AG04450 (cell line): ENCODE data around the gene MAPRE3. TPM values are rescaled to one million over a fixed set of nuclear protein-coding genes. Genes with fewer than 3 reads are reported as not detected.

Experiments
- CTCF ChIA-PET: fragments of 300-600, 350-600 bp; formaldehyde crosslinking; extraction: SDS; loops from one replicate; lab custom pipeline; 2022; ENCODE audit warnings: antibody characterized with exemption, inconsistent platforms; lab: Charles Lee
- POLR2A ChIA-PET: fragments of 350-600 bp; formaldehyde crosslinking; extraction: SDS; loops from one replicate; lab custom pipeline; 2021; ENCODE audit warnings: antibody characterized with exemption, inconsistent platforms; lab: Yijun Ruan, JAX
- DNase-seq: peaks from one replicate; pipeline ENCODE4 v3.0.0-alpha.2; 2011; ENCODE audit warnings: low read depth, low spot score
- H3K27ac ChIP-seq: one replicate; pipeline ENCODE4 v1.5.1; 2012; ENCODE audit warnings: low read depth, low read length, control low read depth
- H3K27me3 ChIP-seq: one replicate; pipeline ENCODE4 v1.6.0; 2012; ENCODE audit warnings: low read length; ENCODE audit not compliant: control insufficient read depth, insufficient read depth
- H3K4me3 ChIP-seq: 2 replicates; pipeline ENCODE4 v1.5.1; 2011; ENCODE audit warnings: mild to moderate bottlenecking, low read depth, low read length, control low read depth
- H3K9me3 ChIP-seq: 2 replicates; pipeline ENCODE4 v1.5.1; 2012; ENCODE audit warnings: low read length; ENCODE audit not compliant: control insufficient read depth, insufficient read depth
- polyA plus RNA-seq: library from polyadenylated mRNA; depleted of rRNA; stranded (reverse); fragments of >200 nt; gene quantifications from 2 replicates; pipeline ENCODE4 v1.2.3, GENCODE V29; 2011
- TF ChIP-seq, protein P1 (sequence below): IDR thresholded peaks from 2 replicates; pipeline ENCODE4 v1.5.1; 2011; ENCODE audit warnings: low read depth, low read length, control low read depth, inconsistent platforms

MAPRE3 gene
- polyA plus RNA-seq, 1 experiment, result 16.8 TPM

DNA sequence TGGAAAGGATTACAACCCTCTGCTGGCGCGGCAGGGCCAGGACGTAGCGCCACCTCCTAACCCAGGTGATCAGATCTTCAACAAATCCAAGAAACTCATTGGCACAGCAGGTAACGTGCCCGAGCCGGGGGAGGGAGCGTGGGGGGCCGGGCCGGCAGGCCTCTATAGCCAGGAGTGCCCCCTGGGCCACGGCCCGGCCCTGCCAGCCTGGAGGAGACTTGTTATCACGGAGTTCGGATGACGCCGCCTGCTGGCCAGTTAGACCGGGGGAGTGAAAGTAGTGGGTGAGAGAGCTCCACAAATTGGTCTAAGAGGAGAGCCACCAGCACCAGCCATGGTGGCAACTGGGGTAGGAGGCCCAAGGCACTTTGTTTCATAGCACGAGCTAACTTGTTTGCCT is 53.8 kb downstream of the MAPRE3 start:
- ChIA-PET CTCF (interaction anchor here (0.6 to 1.0 kb wide), 3 partner anchors 8 to 62 kb away, joined by 3 to 4 read pairs (median 3); no protein-coding TSS in a partner anchor), POLR2A (no interaction called here)
- Histone ChIP-seq H3K27ac (no peak overlapping the region), H3K27me3 (no peaks in the 10 kb centered on the region), H3K4me3 (no peak overlapping the region), H3K9me3 (no peaks in the 10 kb centered on the region)
- TF ChIP-seq, protein P1, sequence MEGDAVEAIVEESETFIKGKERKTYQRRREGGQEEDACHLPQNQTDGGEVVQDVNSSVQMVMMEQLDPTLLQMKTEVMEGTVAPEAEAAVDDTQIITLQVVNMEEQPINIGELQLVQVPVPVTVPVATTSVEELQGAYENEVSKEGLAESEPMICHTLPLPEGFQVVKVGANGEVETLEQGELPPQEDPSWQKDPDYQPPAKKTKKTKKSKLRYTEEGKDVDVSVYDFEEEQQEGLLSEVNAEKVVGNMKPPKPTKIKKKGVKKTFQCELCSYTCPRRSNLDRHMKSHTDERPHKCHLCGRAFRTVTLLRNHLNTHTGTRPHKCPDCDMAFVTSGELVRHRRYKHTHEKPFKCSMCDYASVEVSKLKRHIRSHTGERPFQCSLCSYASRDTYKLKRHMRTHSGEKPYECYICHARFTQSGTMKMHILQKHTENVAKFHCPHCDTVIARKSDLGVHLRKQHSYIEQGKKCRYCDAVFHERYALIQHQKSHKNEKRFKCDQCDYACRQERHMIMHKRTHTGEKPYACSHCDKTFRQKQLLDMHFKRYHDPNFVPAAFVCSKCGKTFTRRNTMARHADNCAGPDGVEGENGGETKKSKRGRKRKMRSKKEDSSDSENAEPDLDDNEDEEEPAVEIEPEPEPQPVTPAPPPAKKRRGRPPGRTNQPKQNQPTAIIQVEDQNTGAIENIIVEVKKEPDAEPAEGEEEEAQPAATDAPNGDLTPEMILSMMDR, result 0 out of 2 replicates have a peak, but pooled peaks have one; percentile 5
- DNase-seq, result no peak

DNA sequence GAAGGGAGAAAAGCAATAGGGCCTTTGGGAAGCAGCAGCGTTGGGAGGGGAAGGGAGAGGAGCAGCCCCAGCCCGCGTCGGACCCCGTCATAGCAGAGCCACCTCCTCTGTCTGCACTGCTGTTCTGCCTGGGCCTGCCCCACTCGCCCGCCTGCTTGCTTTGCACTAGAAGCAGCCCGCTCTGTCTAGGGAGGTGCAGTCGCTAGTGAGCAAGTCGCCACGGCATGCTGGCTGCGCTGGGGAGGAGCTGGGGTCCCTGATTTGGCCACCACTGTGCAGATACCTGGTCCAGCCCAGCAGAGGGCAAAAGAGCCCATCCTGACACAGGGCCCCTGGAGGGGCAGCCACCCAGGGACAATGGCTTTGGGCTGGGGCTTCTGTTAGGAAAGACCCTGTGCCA is 54.4 kb downstream of the MAPRE3 start:
- ChIA-PET POLR2A (no interaction called here), CTCF (interaction anchor here (0.7 to 1.0 kb wide), 2 partner anchors 8 to 63 kb away, joined by 3 to 4 read pairs; no protein-coding TSS in a partner anchor)
- TF ChIP-seq, protein P1, result no peak
- Histone ChIP-seq H3K9me3 (no peaks in the 10 kb centered on the region), H3K27ac (no peak overlapping the region), H3K4me3 (no peak overlapping the region), H3K27me3 (no peaks in the 10 kb centered on the region)
- no peak for DNase-seq

DNA sequence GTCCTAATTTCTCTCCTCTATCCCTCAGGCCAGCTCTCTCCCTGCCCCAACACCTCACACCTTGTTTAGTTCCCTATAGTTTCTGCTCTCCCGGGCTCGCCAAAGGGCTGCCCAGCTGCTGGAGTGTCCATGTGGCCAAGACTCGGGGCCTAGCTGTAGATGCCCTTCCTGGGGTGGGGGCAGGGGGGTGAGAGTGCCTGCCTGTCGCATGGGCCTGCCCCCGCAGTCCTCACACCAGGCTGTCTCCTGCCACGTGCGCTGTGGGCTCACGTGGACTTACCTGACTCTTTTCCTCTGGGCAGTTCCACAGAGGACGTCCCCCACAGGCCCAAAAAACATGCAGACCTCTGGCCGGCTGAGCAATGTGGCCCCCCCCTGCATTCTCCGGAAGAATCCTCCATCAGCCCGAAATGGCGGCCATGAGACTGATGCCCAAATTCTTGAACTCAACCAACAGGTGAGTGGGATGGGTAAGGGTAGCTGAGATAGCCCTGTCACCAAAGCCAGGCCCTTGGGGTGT is 54.9 kb downstream of the MAPRE3 start:
- H3K27me3 ChIP-seq, result no peaks in the 10 kb centered on the region
- no peaks in the 10 kb centered on the region for H3K9me3 ChIP-seq
- no peak overlapping the region for H3K27ac ChIP-seq
- TF ChIP-seq, protein P1, result no peak
- H3K4me3 ChIP-seq, result no peak overlapping the region
- CTCF ChIA-PET, result interaction anchor here (0.7 to 1.0 kb wide), 2 partner anchors 9 to 13 kb away, joined by 3 to 4 read pairs; no protein-coding TSS in a partner anchor
- POLR2A ChIA-PET, result interaction anchor here (0.8 kb wide), 1 partner anchor 30 kb away, joined by 4 read pairs; no protein-coding TSS in a partner anchor
- DNase-seq, result no peak

DNA sequence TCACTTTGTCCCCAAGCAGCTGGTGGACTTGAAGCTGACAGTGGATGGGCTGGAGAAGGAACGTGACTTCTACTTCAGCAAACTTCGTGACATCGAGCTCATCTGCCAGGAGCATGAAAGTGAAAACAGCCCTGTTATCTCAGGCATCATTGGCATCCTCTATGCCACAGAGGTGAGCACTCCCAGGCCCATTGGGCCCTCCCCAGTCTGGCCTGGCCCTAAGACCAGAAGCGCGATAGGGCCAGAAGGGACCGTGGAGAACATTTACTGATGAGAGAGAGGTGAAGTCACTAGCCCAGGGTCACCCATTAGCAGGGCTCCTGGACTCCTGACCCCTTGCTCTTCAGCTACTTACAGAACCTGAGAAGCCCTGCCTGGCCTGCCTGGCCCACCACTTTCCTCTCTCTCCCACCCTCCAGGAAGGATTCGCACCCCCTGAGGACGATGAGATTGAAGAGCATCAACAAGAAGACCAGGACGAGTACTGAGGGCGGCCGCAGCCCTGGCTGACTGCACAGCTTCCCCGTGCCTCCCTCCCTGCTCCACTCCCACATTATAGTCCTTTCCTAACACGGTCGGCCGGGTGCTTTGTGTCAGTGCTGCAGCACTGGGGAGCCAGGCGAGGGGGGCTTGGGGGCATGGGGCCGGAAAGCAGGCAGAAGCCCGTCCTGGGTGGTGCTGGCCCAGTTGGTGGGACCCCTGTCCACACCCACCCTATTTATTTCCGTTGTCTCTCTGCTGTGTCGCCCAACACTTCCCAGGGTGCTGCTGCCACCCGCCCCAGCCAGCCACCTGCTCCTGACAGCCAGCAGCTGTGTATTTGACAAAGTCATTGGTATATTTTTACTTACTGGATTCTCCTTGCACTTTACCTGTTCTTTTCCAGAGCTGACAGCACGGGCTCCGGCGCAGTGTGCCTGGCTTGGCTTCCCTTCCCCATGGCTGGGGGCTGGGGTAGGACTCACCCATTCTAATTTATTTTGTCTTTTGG is 55.7 kb downstream of the MAPRE3 start:
- no peak overlapping the region for H3K27ac ChIP-seq
- H3K4me3 ChIP-seq, result no peak overlapping the region
- ChIA-PET POLR2A (interaction anchor here (0.8 kb wide), 1 partner anchor 29 kb away, joined by 4 read pairs; no protein-coding TSS in a partner anchor), CTCF (interaction anchor here (0.7 to 1.2 kb wide), 2 partner anchors 13 to 64 kb away, joined by 3 to 4 read pairs; no protein-coding TSS in a partner anchor)
- H3K27me3 ChIP-seq, result no peaks in the 10 kb centered on the region
- TF ChIP-seq, protein P1, result no peak
- H3K9me3 ChIP-seq, result no peaks in the 10 kb centered on the region
- no peak for DNase-seq
